Measurements from ENCODE around the gene SDCCAG8.

GRCh38 chr1:243494741-243495431, 239.0 kb downstream of the SDCCAG8 start:
- TF ChIP-seq, protein P1, sequence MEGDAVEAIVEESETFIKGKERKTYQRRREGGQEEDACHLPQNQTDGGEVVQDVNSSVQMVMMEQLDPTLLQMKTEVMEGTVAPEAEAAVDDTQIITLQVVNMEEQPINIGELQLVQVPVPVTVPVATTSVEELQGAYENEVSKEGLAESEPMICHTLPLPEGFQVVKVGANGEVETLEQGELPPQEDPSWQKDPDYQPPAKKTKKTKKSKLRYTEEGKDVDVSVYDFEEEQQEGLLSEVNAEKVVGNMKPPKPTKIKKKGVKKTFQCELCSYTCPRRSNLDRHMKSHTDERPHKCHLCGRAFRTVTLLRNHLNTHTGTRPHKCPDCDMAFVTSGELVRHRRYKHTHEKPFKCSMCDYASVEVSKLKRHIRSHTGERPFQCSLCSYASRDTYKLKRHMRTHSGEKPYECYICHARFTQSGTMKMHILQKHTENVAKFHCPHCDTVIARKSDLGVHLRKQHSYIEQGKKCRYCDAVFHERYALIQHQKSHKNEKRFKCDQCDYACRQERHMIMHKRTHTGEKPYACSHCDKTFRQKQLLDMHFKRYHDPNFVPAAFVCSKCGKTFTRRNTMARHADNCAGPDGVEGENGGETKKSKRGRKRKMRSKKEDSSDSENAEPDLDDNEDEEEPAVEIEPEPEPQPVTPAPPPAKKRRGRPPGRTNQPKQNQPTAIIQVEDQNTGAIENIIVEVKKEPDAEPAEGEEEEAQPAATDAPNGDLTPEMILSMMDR (IDR thresholded peaks at IDR 0.05; ENCODE audit: low read depth, low read length, missing input control) = no peak
- TF ChIP-seq REST (IDR thresholded peaks at IDR 0.05) = no peak
- no peak for TF ChIP-seq SP1 (IDR thresholded peaks at IDR 0.05)
- TF ChIP-seq FOXA1 (IDR thresholded peaks at IDR 0.05) = no peak
- TF ChIP-seq MAX (IDR thresholded peaks at IDR 0.05) = no peak
- no peak for TF ChIP-seq ATF3 (IDR thresholded peaks at IDR 0.05)
- TF ChIP-seq RAD21 (IDR thresholded peaks at IDR 0.05) = no peak
- TF ChIP-seq YY1 (IDR thresholded peaks at IDR 0.05) = no peak
- TF ChIP-seq HNF4G (IDR thresholded peaks at IDR 0.05) = no peak
- TF ChIP-seq EGR1 (IDR thresholded peaks at IDR 0.05; ENCODE audit: low read depth in 2 of 2) = no peak
- no peak for TF ChIP-seq GABPA (IDR thresholded peaks at IDR 0.05 in 1 of 2, conservative IDR thresholded peaks at IDR 0.05 in 1 of 2)
